HUES64 (cell line): ENCODE data around the gene PLEKHA6.

Experiments
- H3K27ac ChIP-seq: 2 replicates; pipeline ENCODE4 v1.7.0; 2013; ENCODE audit warnings: low read depth, low read length, inconsistent platforms
- H3K27me3 ChIP-seq: 2 replicates; pipeline ENCODE4 v1.6.1; 2013; ENCODE audit warnings: mild to moderate bottlenecking, low read length; ENCODE audit not compliant: insufficient read depth
- H3K36me3 ChIP-seq: 2 replicates; pipeline ENCODE4 v1.6.1; 2013; ENCODE audit warnings: mild to moderate bottlenecking, low read length; ENCODE audit not compliant: insufficient read depth
- H3K4me1 ChIP-seq: 2 replicates; pipeline ENCODE4 v1.6.1; 2013; ENCODE audit warnings: mild to moderate bottlenecking, low read length, moderate library complexity; ENCODE audit not compliant: insufficient read depth
- H3K4me3 ChIP-seq: 2 replicates; pipeline ENCODE4 v1.5.1; 2013; ENCODE audit warnings: mild to moderate bottlenecking, low read length, moderate library complexity
- H3K9ac ChIP-seq: 2 replicates; pipeline ENCODE4 v1.6.1; 2013; ENCODE audit warnings: mild to moderate bottlenecking, low read depth, low read length
- H3K9me3 ChIP-seq: 2 replicates; pipeline ENCODE4 v1.6.1; 2013; ENCODE audit warnings: low read depth, low read length; ENCODE audit not compliant: insufficient read depth
- WGBS: fragments of 150-250, 120-280 bp; methylation state at CpG from one replicate; pipeline ENCODE4 v1.1.7; 2013; ENCODE audit warnings: missing lambda C conversion rate; 5-methylcytosine and 5-hydroxymethylcytosine counted together

PLEKHA6 gene

DNA sequence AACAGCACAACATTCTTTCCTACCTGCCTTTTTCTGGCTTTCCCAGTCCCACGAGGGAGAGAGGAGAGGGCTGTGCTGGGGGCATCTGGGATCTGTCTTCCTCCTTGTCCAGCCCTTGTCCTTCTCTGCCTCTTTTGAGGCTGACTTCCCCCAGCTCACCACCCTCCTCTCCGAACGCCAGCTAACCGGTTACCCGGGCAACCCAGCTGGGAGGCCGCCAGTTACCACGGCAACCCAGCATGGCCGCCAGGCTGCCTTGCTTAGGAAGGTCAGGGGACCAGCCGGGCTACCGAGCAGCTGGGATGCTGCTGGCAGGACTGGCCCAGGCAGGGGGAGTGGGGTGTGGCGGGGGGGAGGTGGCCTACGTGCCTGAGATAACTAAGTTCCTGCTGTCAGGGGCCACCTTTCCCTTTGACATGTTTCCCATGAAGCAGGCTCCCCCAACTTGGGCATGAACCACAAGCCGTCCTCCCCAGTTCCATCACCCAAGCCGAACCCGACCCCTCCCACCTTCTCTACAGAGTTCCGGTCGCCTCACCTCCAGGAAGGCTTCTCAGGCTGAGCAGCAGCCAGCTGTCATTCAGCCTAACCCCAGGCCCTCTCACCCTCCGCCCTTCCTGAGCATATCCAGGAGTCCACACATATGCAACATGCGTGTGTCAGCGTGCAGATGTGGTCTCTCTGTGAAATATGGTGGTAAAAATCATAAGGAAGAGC lies 8.7 kb downstream of the PLEKHA6 start:
- Histone ChIP-seq H3K4me3 (peak overlapping the region; percentile 25; the same call in 1 of the 2 replicates), H3K27me3 (no peaks in the 10 kb centered on the region), H3K36me3 (no peaks in the 10 kb centered on the region), H3K9ac (no peak overlapping the region), H3K9me3 (no peaks in the 10 kb centered on the region), H3K27ac (no peak overlapping the region), H3K4me1 (peaks cover 13% of the 10 kb centered on the region)
- 20% methylated on average over 20 of the region's 20 CpGs for WGBS

DNA sequence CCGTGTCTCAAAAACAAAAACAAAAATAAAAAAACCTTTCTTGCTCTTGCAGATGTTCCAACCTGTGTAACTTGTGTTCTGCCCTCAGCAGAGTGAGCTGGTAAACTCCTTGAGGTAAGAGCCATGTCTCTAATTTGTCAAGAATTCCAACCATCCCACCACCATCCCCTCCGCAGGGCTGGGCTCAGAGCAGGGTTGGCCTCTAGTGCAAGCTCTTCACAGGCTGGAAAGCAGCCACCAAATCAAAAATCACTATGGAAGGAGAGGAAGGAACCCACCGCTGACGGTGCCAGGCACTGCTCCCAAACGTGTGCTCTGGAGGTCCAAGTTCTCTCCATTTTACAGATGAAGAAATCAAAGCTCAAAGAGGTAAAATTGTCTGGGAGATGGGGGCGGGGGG lies 9.4 kb downstream of the PLEKHA6 start:
- Histone ChIP-seq H3K27ac (no peak overlapping the region), H3K27me3 (no peaks in the 10 kb centered on the region), H3K9ac (no peak overlapping the region), H3K9me3 (no peaks in the 10 kb centered on the region), H3K4me3 (no peak overlapping the region), H3K36me3 (no peaks in the 10 kb centered on the region), H3K4me1 (peaks cover 13% of the 10 kb centered on the region)
- 80% methylated on average over 6 of the region's 6 CpGs for WGBS

DNA sequence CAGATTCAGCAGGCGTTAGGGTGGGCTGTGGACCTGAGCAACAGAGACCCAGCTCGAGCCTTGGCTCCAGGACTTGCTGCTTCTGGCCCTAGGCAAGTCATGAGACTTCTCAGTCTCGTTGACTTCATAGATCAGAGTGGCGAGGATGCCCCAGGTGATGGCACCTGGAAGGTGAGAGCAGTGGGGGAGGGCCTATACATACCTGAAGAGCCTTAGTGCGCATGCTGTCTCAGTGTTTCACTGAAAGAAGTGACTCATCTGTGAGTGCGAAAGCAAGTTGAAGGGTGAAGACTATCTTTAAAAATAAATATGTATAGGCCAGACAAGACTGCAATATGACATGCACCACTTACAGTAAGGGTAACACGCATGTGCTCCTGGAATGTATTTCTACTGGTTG lies 10.1 kb downstream of the PLEKHA6 start:
- 91% methylated on average over 7 of the region's 7 CpGs for WGBS
- Histone ChIP-seq H3K27ac (no peak overlapping the region), H3K9me3 (no peaks in the 10 kb centered on the region), H3K4me1 (peaks cover 13% of the 10 kb centered on the region), H3K27me3 (no peaks in the 10 kb centered on the region), H3K36me3 (no peaks in the 10 kb centered on the region), H3K4me3 (no peak overlapping the region), H3K9ac (no peak overlapping the region)

- H3K9me3 ChIP-seq, result no peaks in the 10 kb centered on the region
- peaks cover 13% of the 10 kb centered on the region for H3K4me1 ChIP-seq
- H3K9ac ChIP-seq, result no peak overlapping the region
- no peak overlapping the region for H3K4me3 ChIP-seq
- no peak overlapping the region for H3K27ac ChIP-seq
- H3K27me3 ChIP-seq, result no peaks in the 10 kb centered on the region
- no peaks in the 10 kb centered on the region for H3K36me3 ChIP-seq
- WGBS, result 49% methylated on average over 6 of the region's 6 CpGs
These were observed 11.0 kb downstream of the PLEKHA6 start for GRCh38 chr1:204348722-204349121.

DNA sequence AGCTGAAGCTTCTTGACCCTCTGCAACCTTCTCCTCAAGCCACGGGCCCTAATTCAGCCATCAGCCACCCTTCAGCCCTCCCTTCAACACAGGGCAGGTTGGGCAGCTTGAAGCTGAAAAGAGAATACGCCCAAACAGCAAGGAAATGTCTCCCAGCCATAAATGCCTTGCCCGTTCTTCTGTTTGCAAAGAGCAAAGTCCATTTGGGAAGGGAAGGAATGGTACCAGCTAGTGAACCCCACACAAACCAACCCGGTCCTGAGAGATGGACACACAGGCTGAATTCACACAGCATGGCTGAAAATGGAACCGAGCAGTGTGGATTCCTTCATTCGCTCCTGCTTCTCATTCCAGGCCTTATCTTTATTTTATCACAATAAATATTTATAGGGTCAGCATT lies 11.5 kb downstream of the PLEKHA6 start:
- Histone ChIP-seq H3K9ac (no peak overlapping the region), H3K4me1 (peaks cover 13% of the 10 kb centered on the region), H3K4me3 (no peak overlapping the region), H3K27ac (no peak overlapping the region), H3K27me3 (no peaks in the 10 kb centered on the region), H3K36me3 (no peaks in the 10 kb centered on the region), H3K9me3 (no peaks in the 10 kb centered on the region)
- WGBS, result 76% methylated on average over 6 of the region's 6 CpGs

DNA sequence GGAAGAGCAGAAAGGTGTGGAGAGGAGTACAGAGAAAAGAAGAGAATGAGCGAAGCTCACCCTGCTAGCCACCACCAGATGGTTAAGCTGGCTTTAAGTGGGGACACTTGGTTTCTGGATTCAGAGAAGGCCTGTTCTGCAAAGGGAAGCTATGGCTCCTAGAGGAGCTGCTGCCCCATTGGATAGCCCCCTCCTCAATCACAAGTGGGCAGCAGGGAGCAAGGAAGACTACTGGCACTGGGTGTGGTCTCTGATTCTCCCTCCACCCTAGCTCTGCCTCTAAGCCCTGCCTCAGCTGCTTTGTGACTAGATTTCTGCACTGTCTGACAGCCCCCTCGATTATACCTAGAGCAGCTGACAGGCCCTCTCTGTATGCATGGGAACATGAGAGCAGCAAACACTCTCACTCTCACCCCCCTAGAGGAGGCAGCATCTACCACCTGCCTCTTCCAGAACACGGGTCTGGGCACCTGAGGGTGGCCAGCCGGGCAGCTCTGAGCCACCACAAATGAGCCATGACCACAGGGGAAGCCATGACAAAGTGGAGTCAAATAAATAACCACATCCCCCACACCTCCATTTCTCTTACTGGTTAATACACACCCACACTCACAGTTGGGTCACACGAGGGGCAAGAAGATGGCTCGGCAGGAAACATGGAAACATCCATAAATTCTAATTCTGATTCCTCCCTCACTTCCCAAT lies 13.6 kb downstream of the PLEKHA6 start:
- Histone ChIP-seq H3K9ac (no peak overlapping the region), H3K36me3 (no peaks in the 10 kb centered on the region), H3K4me1 (peaks cover 25% of the 10 kb centered on the region), H3K27me3 (peaks cover 5% of the 10 kb centered on the region; the same call in 1 of the 2 replicates), H3K4me3 (no peak overlapping the region), H3K27ac (no peak overlapping the region), H3K9me3 (no peaks in the 10 kb centered on the region)
- WGBS, result 89% methylated on average over 6 of the region's 6 CpGs

DNA sequence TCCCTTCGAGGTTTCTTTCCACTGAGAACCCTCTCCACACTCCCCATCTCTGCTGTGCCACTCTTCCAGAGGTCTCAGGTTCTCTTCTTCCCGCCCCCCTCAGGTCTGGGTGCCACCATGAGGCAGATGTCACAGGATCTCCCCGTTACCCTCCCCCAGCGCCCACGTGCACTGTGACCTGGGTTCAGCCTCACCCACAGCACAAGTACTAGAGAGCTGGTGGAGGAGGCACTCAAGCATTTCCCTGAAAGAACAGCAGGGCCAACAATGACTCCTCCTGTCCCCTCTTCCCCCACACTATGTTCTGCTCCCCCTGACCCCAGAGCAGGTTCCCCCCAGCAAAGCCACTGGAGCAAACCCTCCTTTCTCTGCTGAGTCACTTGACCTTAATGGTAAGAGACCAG lies 14.3 kb downstream of the PLEKHA6 start:
- no peak overlapping the region for H3K27ac ChIP-seq
- H3K9me3 ChIP-seq, result no peaks in the 10 kb centered on the region
- WGBS, result 73% methylated on average over 5 of the region's 5 CpGs
- no peak overlapping the region for H3K4me3 ChIP-seq
- peaks cover 27% of the 10 kb centered on the region for H3K4me1 ChIP-seq
- no peak overlapping the region for H3K9ac ChIP-seq
- H3K27me3 ChIP-seq, result peaks cover 5% of the 10 kb centered on the region; the same call in 1 of the 2 replicates
- H3K36me3 ChIP-seq, result no peaks in the 10 kb centered on the region

- Histone ChIP-seq H3K36me3 (no peaks in the 10 kb centered on the region), H3K9ac (no peak overlapping the region), H3K27me3 (peaks cover 5% of the 10 kb centered on the region; the same call in 1 of the 2 replicates), H3K9me3 (no peaks in the 10 kb centered on the region), H3K4me3 (no peak overlapping the region), H3K27ac (no peak overlapping the region), H3K4me1 (peaks cover 31% of the 10 kb centered on the region)
- 96% methylated on average over 6 of the region's 6 CpGs for WGBS
These were observed 14.9 kb downstream of the PLEKHA6 start for GRCh38 chr1:204344665-204345355.

- Histone ChIP-seq H3K4me1 (peaks cover 30% of the 10 kb centered on the region), H3K36me3 (no peaks in the 10 kb centered on the region), H3K27ac (no peak overlapping the region), H3K9ac (no peak overlapping the region), H3K9me3 (no peaks in the 10 kb centered on the region), H3K4me3 (no peak overlapping the region), H3K27me3 (peaks cover 12% of the 10 kb centered on the region; the same call in 1 of the 2 replicates)
- 91% methylated on average over 4 of the region's 4 CpGs for WGBS
These were observed 15.9 kb downstream of the PLEKHA6 start for GRCh38 chr1:204343802-204344201.

DNA sequence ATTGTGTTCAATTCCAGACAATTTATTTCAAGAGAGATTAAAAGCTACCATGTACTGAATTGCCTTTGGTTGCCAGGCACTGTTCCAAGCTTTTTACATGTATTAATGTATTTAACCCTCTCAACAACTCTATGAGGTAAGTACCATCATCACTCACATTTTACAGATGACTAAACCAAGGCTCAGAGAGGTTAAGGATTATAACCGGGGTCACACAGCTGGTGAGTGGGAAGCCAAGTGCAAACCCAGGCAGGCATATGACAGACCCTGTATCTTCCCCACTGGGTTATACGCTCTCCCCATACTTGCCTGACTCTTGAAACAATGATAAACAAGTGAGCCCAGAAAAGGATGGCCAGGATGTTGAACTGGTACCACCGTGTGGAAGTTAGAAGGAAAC lies 16.5 kb downstream of the PLEKHA6 start:
- Histone ChIP-seq H3K4me3 (no peak overlapping the region), H3K27ac (no peak overlapping the region), H3K9me3 (no peaks in the 10 kb centered on the region), H3K27me3 (peaks cover 16% of the 10 kb centered on the region; the same call in 1 of the 2 replicates), H3K9ac (no peak overlapping the region), H3K4me1 (peaks cover 34% of the 10 kb centered on the region), H3K36me3 (no peaks in the 10 kb centered on the region)
- 93% methylated on average over 3 of the region's 3 CpGs for WGBS

- H3K36me3 ChIP-seq, result no peaks in the 10 kb centered on the region
- peaks cover 19% of the 10 kb centered on the region; the same call in 1 of the 2 replicates for H3K27me3 ChIP-seq
- H3K27ac ChIP-seq, result no peak overlapping the region
- peaks cover 43% of the 10 kb centered on the region for H3K4me1 ChIP-seq
- H3K9ac ChIP-seq, result no peak overlapping the region
- H3K9me3 ChIP-seq, result no peaks in the 10 kb centered on the region
- 56% methylated on average over 2 of the region's 2 CpGs for WGBS
- no peak overlapping the region for H3K4me3 ChIP-seq
These were observed 17.4 kb downstream of the PLEKHA6 start for GRCh38 chr1:204342310-204342709.
